NB4 (cell line): ENCODE data around the gene PARD6G.

Experiments
- MYC ChIP-seq: IDR thresholded peaks from 2 replicates; pipeline ENCODE4 v1.6.1; 2011; ENCODE audit warnings: low read depth, low read length
- POLR2A ChIP-seq: IDR thresholded peaks from 2 replicates; pipeline ENCODE4 v1.6.1; 2011; ENCODE audit warnings: mild to moderate bottlenecking; ENCODE audit not compliant: insufficient read length; ENCODE audit errors: extremely low read depth
- TF ChIP-seq, protein P1 (sequence below): IDR thresholded peaks from one replicate; pipeline ENCODE4 v1.5.1; 2012; ENCODE audit warnings: low read depth, low read length
- TF ChIP-seq, protein P2 (sequence below): IDR thresholded peaks from 2 replicates; pipeline ENCODE4 v1.6.1; 2011; ENCODE audit warnings: low read depth, low read length

DNA sequence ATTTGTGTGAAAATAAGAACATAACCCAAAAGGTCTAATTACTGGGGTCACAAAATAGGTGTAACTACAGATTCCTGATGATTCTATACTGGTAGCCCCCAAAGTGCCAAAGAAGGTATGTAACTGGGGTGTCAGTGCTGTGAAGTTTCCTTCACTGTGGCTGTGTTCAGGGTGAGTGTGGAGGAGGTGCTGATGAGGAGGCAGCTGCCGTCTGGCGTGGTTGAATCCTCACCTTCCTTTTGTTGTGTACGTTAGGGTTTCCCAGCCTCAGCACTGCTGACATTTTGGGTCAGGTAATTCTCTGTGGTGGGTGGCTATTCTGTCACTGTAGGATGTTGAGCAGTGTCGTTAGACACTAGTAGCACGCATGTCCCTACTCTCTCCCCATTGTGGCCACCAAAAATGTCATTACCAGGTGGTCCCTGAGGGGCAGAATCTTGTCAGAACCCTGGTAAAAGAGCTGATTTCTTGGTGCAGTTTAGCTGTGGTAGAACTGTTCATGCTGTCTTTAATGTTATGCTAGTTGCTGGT lies 106.8 kb downstream of the PARD6G start:
- TF ChIP-seq, protein P1, sequence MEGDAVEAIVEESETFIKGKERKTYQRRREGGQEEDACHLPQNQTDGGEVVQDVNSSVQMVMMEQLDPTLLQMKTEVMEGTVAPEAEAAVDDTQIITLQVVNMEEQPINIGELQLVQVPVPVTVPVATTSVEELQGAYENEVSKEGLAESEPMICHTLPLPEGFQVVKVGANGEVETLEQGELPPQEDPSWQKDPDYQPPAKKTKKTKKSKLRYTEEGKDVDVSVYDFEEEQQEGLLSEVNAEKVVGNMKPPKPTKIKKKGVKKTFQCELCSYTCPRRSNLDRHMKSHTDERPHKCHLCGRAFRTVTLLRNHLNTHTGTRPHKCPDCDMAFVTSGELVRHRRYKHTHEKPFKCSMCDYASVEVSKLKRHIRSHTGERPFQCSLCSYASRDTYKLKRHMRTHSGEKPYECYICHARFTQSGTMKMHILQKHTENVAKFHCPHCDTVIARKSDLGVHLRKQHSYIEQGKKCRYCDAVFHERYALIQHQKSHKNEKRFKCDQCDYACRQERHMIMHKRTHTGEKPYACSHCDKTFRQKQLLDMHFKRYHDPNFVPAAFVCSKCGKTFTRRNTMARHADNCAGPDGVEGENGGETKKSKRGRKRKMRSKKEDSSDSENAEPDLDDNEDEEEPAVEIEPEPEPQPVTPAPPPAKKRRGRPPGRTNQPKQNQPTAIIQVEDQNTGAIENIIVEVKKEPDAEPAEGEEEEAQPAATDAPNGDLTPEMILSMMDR, result no peak
- TF ChIP-seq POLR2A (no peak), MYC (no peak)
- TF ChIP-seq, protein P2, sequence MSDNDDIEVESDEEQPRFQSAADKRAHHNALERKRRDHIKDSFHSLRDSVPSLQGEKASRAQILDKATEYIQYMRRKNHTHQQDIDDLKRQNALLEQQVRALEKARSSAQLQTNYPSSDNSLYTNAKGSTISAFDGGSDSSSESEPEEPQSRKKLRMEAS, result no peak
